Endothelial cell of umbilical vein (primary cell): ENCODE measurements around the gene RNF145. TPM values are rescaled to one million over a fixed set of nuclear protein-coding genes. Genes with fewer than 3 reads are reported as not detected.

ENCODE experiments used
- BruUV-seq: library from RNA; stranded (reverse); fragments of 400-500 nt; replicated peaks from 2 replicates; lab custom pipeline; 2021; lab: Mats Ljungman, UMichigan
- CTCF ChIA-PET: fragments of 300-600, 350-600 bp; sonication (Branson Sonifier 250); formaldehyde crosslinking; loops from one replicate; lab custom pipeline; 2021; ENCODE audit warnings: antibody characterized with exemption, inconsistent platforms; lab: Charles Lee
- POLR2A ChIA-PET: fragments of 300-600, 350-600 bp; sonication (Branson Sonifier 250); formaldehyde crosslinking; loops from one replicate; lab custom pipeline; 2021; ENCODE audit warnings: antibody characterized with exemption, inconsistent platforms; lab: Charles Lee
- DNase-seq: peaks from one replicate; pipeline ENCODE4 v3.0.0-alpha.2; 2011; ENCODE audit warnings: low read depth, low spot score
- FAIRE-seq: peaks from 2 replicates; lab custom pipeline; 2011; peaks lifted over from hg19 to GRCh38; lab: Jason Lieb, UNC
- H2AFZ ChIP-seq: 2 replicates; pipeline ENCODE4 v1.6.0; 2012; ENCODE audit warnings: low read depth, low read length, control low read depth, inconsistent platforms
- H3K27ac ChIP-seq: 2 replicates; pipeline ENCODE4 v1.5.1; 2011; ENCODE audit warnings: low read depth, mild to moderate bottlenecking, control low read depth, low read length, moderate library complexity; ENCODE audit not compliant: insufficient read depth
- H3K27me3 ChIP-seq, 2 experiments: 2 replicates each; pipeline versions ENCODE4 v1.6.0 to v1.6.1; 2011; ENCODE audit warnings: low read length in 2 of 2, mixed read lengths in 1 of 2; ENCODE audit not compliant: control insufficient read depth in 2 of 2, insufficient read depth in 2 of 2
- H3K36me3 ChIP-seq, 2 experiments: 2 replicates in 1 of 2; 3 replicates in 1 of 2; pipeline ENCODE4 v1.5.1; 2011; ENCODE audit warnings: low read length in 2 of 2, mild to moderate bottlenecking in 1 of 2, moderate library complexity in 1 of 2; ENCODE audit not compliant: control insufficient read depth in 2 of 2, insufficient read depth in 2 of 2; ENCODE audit errors: extremely low read depth in 1 of 2
- H3K4me1 ChIP-seq: 3 replicates; pipeline ENCODE4 v1.5.1; 2011; ENCODE audit warnings: mild to moderate bottlenecking, low read length; ENCODE audit not compliant: control insufficient read depth, insufficient read depth; ENCODE audit errors: extremely low read depth
- H3K4me2 ChIP-seq: 2 replicates; pipeline ENCODE4 v1.6.1; 2011; ENCODE audit warnings: low read length, control low read depth, mixed read lengths; ENCODE audit not compliant: insufficient read depth
- H3K4me3 ChIP-seq, 3 experiments: fragments of 200-600 bp in 1 of 3; sonication (generic), shearing (Covaris generic) in 1 of 3; replicated peaks in 1 of 3; 2 replicates each; pipeline ENCODE4 v1.5.1; 2011 to 2016; ENCODE audit warnings: control low read depth in 3 of 3, low read length in 3 of 3, mild to moderate bottlenecking in 2 of 3, inconsistent platforms in 1 of 3, low read depth in 1 of 3, moderate library complexity in 1 of 3; ENCODE audit not compliant: insufficient read depth in 1 of 3
- H3K79me2 ChIP-seq: 2 replicates; pipeline ENCODE4 v1.6.0; 2012; ENCODE audit warnings: low read length, inconsistent platforms; ENCODE audit not compliant: control insufficient read depth, insufficient read depth
- H3K9ac ChIP-seq: replicated peaks from 2 replicates; pipeline ENCODE3; 2011; ENCODE audit warnings: low read length, control low read depth; ENCODE audit not compliant: insufficient read depth; ENCODE audit errors: extremely low read depth
- H3K9me1 ChIP-seq: replicated peaks from 3 replicates; pipeline ENCODE4 v1.6.0; 2011; ENCODE audit warnings: mild to moderate bottlenecking, low read length; ENCODE audit not compliant: control insufficient read depth, insufficient read depth; ENCODE audit errors: extremely low read depth
- H3K9me3 ChIP-seq: replicated peaks from 2 replicates; pipeline ENCODE4 v1.5.1; 2012; ENCODE audit warnings: low read length, inconsistent platforms; ENCODE audit not compliant: control insufficient read depth, insufficient read depth
- H4K20me1 ChIP-seq: replicated peaks from 2 replicates; pipeline ENCODE3; 2011; ENCODE audit warnings: mild to moderate bottlenecking, low read length; ENCODE audit not compliant: control insufficient read depth, insufficient read depth; ENCODE audit errors: extremely low read depth
- EZH2 ChIP-seq: IDR thresholded peaks from 2 replicates; pipeline ENCODE4 v1.6.1; 2012; ENCODE audit warnings: borderline replicate concordance, low read depth, mild to moderate bottlenecking, moderate library complexity, low read length, inconsistent platforms; ENCODE audit not compliant: severe bottlenecking
- FOS ChIP-seq: IDR thresholded peaks from 2 replicates; pipeline ENCODE4 v1.6.1; 2011; ENCODE audit warnings: mild to moderate bottlenecking, low read length, moderate library complexity, borderline replicate concordance; ENCODE audit not compliant: insufficient read depth
- GATA2 ChIP-seq: IDR thresholded peaks from 2 replicates; pipeline ENCODE4 v1.7.0; 2011; ENCODE audit warnings: low read depth, mild to moderate bottlenecking, moderate library complexity, mixed read lengths, low read length; ENCODE audit not compliant: insufficient read length, insufficient read depth
- JUN ChIP-seq: IDR thresholded peaks from 2 replicates; pipeline ENCODE4 v1.6.1; 2011; ENCODE audit warnings: borderline replicate concordance, low read depth; ENCODE audit not compliant: insufficient read length, insufficient read depth
- MYC ChIP-seq: IDR thresholded peaks from one replicate; pipeline ENCODE4 v1.6.1; 2011; ENCODE audit warnings: mild to moderate bottlenecking, low read depth, low read length
- POLR2A ChIP-seq: IDR thresholded peaks from 2 replicates; pipeline ENCODE4 v1.6.1; 2012; ENCODE audit warnings: low read depth, mild to moderate bottlenecking, control low read depth, low read length
- dilution Hi-C: fragments of 300-500 bp; cut with MboI; formaldehyde crosslinking; loops from one replicate; pipeline ENCODE4 v1.15.0; 2019; ENCODE audit warnings: low sequenced_read_pairs; ENCODE audit not compliant: extremely low pct_ligation_motif_present
- intact Hi-C: fragments of 100-400 bp; cut with micrococcal nuclease; formaldehyde crosslinking; loops from one replicate; pipeline ENCODE4 v1.10.0; 2022
- polyA plus RNA-seq, 4 experiments: library from polyadenylated mRNA; depleted of rRNA in 3 of 4; stranded (reverse) in 3 of 4; unstranded in 1 of 4; fragments of >200 nt; gene quantifications; 2 replicates each; pipeline versions ENCODE4 v1.2.1 to v1.2.3, GENCODE V29; 2011 to 2012; ENCODE audit warnings: missing spikeins in 1 of 4
- total RNA-seq: library from RNA; stranded (reverse); gene quantifications from 2 replicates; pipeline ENCODE4 v1.2.3, GENCODE V29; 2021
- TF ChIP-seq, protein P1 (sequence below), 2 donors: IDR thresholded peaks; 1 replicate in 1 of 2; 2 replicates in 1 of 2; pipeline ENCODE4 v1.5.1; 2011; ENCODE audit warnings: low read length in 2 of 2, mild to moderate bottlenecking in 2 of 2, moderate library complexity in 2 of 2, control low read depth in 1 of 2, inconsistent platforms in 1 of 2, low read depth in 1 of 2; ENCODE audit not compliant: insufficient read depth in 1 of 2; ENCODE audit errors: extremely low read depth in 1 of 2

The RNF145 gene
- total and polyA plus RNA-seq, 2 donors (not counting 3 experiments of a cell fraction or from before 2014, with no cell fraction given), result 39.4 to 62.3 TPM

DNA sequence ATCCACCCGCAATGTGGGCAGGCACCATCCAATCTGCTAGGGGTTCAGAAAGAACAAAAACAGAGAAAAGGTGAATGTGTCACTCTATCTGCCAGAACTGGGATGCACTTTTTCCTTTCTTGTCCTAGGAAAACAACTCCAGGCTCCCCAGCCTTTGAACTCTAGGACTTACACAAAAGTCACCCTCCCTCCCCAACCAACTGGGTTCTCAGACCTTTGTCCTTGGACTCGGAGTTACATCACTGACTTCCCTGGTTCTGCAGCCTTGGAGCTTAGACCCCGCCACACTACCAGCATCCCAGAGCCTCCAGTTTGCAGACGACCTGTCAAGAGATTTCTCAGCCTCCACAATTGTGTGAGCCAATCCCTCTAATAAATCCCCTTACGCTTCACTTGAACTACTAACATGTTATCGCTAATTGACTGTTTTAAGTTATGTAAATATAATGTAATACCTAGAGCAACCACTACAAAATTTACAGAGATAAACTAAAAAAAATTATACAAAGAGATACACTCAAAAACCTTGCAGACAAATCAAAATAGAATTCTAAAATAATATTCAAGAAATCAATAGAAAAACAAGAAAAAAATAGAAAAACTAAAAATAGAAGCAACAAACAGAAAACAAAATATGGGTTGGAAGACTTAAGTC, 48.4 kb upstream of the RNF145 start:
- POLR2A ChIA-PET, result no interaction called here
- intact Hi-C loops, result loop anchor here (1.0 kb wide), 1 partner anchor 7 kb away; no protein-coding TSS in a partner anchor
- DNase-seq, result no peak
- Histone ChIP-seq H3K4me2 (no peak overlapping the region), H3K79me2 (no peaks in the 10 kb centered on the region), H3K36me3 (no peaks in the 10 kb centered on the region), H3K9me3 (no peaks in the 10 kb centered on the region), H2AFZ (no peak overlapping the region), H3K9me1 (no peaks in the 10 kb centered on the region), H3K9ac (no peak overlapping the region), H3K4me1 (peaks cover 5% of the 10 kb centered on the region), H4K20me1 (no peaks in the 10 kb centered on the region), H3K27me3 (peaks cover 7 to 8% of the 10 kb centered on the region in 2 experiments), H3K27ac (no peak overlapping the region), H3K4me3 (no peak overlapping the region)
- CTCF ChIA-PET, result interaction anchor here (0.7 to 1.0 kb wide), 3 partner anchors 17 to 101 kb away, joined by 3 to 4 read pairs (median 3); no protein-coding TSS in a partner anchor
- dilution Hi-C loops, result no loop called here
- BruUV-seq, result no TSS peak
- no peak for FAIRE-seq
- TF ChIP-seq MYC (no peak), EZH2 (no peak), FOS (no peak), JUN (no peak), GATA2 (no peak), POLR2A (no peak)
- TF ChIP-seq, protein P1, sequence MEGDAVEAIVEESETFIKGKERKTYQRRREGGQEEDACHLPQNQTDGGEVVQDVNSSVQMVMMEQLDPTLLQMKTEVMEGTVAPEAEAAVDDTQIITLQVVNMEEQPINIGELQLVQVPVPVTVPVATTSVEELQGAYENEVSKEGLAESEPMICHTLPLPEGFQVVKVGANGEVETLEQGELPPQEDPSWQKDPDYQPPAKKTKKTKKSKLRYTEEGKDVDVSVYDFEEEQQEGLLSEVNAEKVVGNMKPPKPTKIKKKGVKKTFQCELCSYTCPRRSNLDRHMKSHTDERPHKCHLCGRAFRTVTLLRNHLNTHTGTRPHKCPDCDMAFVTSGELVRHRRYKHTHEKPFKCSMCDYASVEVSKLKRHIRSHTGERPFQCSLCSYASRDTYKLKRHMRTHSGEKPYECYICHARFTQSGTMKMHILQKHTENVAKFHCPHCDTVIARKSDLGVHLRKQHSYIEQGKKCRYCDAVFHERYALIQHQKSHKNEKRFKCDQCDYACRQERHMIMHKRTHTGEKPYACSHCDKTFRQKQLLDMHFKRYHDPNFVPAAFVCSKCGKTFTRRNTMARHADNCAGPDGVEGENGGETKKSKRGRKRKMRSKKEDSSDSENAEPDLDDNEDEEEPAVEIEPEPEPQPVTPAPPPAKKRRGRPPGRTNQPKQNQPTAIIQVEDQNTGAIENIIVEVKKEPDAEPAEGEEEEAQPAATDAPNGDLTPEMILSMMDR (IDR thresholded peaks at IDR 0.05; ENCODE audit: extremely low read depth in 1 of 2, insufficient read depth in 1 of 2, low read depth in 1 of 2, low read length in 2 of 2), result no peak
